HEK293 (cell line): ENCODE measurements around the gene MARCHF7.
"Not testable (repeated sequence)": the region's sequence is repeated elsewhere in the genome, so short reads cannot be mapped to it uniquely, and the experiment has no call there.

Experiments
- CTCF ChIP-seq: fragments of 450-650 bp; formaldehyde crosslinking; IDR thresholded peaks from 2 replicates; pipeline ENCODE4 v1.5.1; 2016; ENCODE audit warnings: missing biosample characterization, missing genetic modification characterization
- GLI2 ChIP-seq: fragments of 450-650 bp; formaldehyde crosslinking; IDR thresholded peaks from 2 replicates; pipeline ENCODE4; 2017; ENCODE audit warnings: missing biosample characterization, missing genetic modification characterization, low read depth, borderline replicate concordance
- ZNF121 ChIP-seq: fragments of 450-650 bp; formaldehyde crosslinking; IDR thresholded peaks from 2 replicates; pipeline ENCODE4 v1.5.1; 2016; ENCODE audit warnings: missing biosample characterization, missing genetic modification characterization
- ZNF398 ChIP-seq: fragments of 450-650 bp; formaldehyde crosslinking; IDR thresholded peaks from 2 replicates; pipeline ENCODE4 v1.5.1; 2017; ENCODE audit warnings: missing biosample characterization, missing genetic modification characterization

GRCh38 chr2:159667423-159667822, 44.9 kb upstream of the MARCHF7 start:
- not testable (repeated sequence) for TF ChIP-seq CTCF (tag by site-specific recombination); GLI2; ZNF398 (tag by site-specific recombination); ZNF121
